ENCODE measurements around the gene TMEM179.

- no peak for TF ChIP-seq CTCF (conservative IDR thresholded peaks at IDR 0.05 in 1 of 2, IDR thresholded peaks at IDR 0.05 in 1 of 2; ENCODE audit: extremely low read depth in 1 of 2, insufficient read depth in 1 of 2, low read depth in 1 of 2, low read length in 2 of 2)
- no peak for TF ChIP-seq EZH2 (IDR thresholded peaks at IDR 0.05; ENCODE audit: borderline replicate concordance, low read length)
These were observed 7.0 kb downstream of the TMEM179 start for GRCh38 chr14:104597576-104597975.
